Activated effector memory CD4-positive, alpha-beta T cell treated with anti-CD3 and anti-CD28 coated beads, Interleukin-2, amount 50 U/mL, for 16 hours (primary cell): ENCODE results near the gene BLVRB.
"Not testable (repeated sequence)": the region's sequence is repeated elsewhere in the genome, so short reads cannot be mapped to it uniquely, and the experiment has no call there.

Experiments
- DNase-seq: peaks from one replicate; pipeline ENCODE4 v3.0.0-alpha.2; 2020

BLVRB gene

DNA sequence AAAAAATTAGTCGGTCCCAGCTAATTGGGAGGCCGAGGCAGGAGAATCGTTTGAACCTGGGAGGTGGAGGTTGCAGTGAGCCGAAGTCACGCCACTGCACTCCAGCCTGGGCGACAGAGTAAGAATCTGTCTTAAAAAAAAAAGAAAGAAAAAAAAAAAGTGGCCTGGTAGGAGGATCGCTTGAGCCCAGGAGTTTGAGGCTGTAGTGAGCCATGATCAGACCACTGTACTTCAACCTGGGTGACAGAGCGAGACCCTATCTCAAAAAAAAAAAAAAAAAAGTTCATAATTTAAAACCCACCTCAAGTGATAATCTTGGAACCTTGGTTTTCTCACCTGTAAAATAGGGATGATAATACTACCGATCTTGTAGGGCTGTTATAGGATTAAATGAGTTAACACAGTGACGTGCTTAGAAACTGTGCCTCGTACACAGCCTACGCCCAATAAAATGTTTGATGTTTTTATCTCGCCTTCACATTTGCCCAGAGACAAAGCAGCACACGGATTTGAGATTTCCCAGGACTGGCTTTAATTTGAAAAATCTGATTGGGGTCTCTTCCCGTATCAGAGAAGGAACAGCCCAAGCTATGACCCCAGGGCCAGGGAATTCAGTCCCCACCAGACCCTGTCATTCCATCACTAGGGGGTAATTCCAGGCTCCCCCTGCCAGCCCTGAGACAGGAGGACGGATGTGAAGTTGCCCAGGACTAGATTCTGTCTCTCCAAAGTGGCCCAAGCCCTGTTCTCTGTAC is 43.4 kb downstream of the BLVRB start:
- DNase-seq = no peak

DNA sequence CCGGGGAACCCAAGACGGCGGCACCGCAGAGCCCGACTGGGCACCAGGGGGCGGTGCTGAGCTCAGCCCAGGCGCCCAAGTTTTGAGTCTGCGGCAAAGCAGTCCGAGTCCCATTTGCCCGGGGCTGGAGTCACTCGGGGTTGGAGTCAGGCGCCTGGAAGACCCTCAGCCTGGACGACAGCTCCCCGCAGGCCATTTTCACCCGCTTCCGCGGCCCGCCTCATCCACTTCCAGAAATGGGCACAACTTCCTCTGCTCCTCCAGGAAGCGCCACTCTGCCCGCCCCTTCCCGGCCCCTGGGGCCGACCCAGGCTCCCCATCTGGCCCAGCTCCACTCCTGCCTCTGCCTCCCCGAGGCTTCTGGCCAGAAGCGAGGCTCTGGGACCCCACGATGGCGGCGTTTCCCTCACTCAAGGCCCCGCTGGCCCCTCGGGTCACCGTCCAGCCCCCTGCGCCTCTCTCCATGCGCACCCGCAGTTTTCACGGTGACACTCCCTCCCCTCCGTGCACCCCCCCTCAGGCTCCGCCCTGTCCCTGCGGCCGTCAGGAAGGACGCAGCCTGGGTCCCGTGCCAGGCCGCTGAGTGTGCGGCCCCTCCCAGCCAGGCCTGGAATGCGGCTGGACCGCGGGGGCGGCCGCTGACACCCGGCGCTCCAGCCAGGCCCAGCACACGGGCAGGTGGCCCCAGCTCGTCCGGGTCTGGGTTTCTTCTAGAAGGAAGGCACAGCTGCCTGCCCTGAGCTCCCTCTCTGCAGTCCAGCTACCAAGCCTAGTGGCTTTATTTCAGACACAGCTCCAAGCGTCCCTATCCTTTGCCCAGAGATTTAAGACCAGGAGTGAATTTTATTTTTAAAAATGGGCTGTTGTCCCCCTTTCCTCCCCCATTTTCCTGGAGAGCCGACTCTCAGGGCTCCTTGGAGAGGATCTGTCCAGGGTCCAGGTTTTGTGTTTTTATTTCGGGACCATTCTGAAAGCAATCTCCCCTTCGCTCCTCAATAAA is 44.5 kb downstream of the BLVRB start:
- DNase-seq = peak; percentile 90

DNA sequence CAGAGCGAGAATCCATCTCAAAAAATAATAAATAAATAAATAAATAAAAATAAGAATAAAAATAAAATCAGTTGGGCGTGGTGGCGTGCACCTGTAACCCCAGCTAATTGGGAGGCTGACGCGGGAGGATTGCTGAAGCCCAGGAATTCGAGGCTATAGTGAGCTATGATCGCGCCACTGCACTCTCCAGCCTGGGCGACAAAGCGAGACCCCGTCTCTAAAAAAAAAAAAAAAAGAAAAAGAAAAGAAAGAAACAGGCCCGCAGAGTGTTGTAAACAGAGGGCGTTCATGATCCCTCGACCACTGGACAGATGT is 45.1 kb downstream of the BLVRB start:
- no peak for DNase-seq

DNA sequence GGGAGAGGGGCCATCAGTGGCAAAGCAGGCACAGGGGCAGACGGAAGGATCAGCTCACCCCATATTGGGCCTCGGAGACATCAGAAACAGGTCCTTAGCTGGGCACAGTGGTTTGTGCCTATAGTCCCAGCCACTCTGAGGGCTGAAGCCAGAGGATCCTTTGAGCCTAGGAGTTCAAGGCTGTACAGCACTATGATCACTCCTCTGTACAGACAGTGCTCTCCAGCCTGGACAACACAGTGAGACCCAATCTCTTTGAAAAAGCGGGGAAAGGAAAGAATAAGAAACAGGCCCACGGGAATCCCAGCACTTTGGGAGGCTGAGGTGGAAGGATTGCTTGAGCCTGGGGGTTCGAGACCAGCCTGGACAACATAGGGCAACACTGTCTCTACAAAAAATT is 45.8 kb downstream of the BLVRB start:
- DNase-seq = no peak

DNA sequence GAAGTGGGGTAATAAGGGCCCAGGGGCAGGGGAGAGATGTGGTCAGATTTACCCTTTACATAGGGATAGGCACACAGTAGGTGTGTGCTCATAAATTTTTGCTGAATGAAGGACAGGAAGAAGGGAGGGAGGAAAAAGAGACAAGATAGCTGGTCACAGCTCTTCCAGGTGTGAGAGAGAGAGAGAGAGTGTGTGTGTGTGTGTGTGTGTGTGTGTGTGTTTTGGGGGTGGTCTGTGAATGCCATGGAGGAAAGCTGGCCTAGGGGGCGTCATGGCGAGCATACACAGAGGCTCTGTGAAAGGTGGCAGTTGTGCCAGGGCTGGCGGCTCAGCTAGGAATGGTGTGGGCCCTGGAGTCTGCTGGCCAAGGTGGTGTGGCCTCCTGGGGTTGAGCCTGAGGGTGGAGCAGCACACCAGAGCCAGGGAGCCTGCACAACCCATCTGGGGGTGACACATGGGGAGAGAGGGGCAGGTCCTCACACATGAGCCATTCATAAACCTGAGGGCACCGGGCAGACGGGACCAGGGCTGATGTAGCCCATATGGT is 46.4 kb downstream of the BLVRB start:
- DNase-seq = no peak

DNA sequence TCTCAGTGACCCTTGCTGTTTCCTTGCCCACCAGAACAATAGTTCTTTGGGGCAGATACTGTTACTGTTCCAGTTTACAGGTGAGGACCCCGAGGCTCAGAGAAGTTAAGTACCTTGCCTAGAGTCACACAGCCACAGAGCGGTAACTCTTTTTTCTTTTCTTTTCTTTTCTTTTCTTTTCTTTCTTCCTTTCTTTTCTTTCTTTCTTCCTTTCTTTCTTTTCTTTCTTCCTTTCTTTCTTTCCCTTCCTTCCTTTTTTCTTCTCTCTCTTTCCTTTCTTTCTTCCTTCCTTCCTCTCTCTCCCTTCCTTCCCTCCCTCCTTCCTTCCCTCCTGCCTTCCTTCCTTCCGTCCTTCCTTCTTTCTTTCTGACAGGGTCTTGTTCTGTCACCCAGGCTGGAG is 47.5 kb downstream of the BLVRB start:
- DNase-seq = no peak

DNA sequence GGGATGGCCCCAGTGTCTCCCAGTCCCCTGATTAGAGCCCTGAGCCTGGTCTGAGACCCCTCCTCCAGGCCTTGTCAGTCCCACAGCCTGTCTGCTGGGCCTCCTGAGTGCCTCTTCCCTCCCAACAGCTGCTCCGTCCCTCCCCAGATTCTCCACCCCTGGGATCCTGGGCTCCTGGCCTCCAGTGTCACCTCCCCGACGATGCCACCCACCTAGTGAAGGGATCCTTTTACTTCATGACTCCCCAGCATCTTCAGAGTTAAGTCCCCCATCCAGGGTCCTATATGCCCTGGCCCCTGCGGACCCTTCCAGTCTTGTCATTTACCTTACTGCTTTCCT is 47.9 kb downstream of the BLVRB start:
- no peak for DNase-seq

DNA sequence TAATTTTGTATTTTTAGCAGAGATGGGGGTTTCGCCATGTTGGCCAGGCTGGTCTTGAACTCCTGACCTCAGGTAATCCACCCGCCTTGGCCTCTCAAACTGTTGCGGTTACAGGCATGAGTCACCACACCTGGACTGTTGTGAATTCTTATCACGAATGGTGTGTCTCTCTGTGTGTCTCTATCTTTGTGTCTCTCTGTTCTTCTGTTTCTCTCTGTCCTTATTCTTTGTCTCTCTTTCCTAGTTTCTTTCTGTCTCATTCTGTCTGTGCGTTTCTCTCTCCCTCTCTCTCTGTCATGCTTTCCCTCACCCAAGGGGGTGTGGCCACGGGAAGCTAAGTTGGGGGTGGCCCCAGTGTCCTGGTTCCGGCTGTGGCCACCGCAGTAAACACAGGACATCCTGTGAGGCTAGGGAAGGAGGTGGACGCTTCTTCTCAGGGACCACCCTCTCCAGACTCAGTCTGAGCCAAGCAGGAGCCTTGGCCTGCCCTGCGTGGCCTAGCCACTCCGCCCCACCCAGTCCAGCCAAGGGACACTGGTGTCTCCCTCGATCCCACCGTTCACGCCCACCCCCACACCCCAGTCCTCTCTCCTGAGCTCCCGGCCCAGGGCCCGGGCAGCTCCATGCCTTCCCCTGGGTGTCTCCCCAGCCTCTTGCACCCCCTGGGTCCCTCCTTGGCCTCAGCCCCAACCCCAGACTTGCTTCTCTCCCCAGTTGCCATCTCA is 48.5 kb downstream of the BLVRB start:
- no peak for DNase-seq

DNA sequence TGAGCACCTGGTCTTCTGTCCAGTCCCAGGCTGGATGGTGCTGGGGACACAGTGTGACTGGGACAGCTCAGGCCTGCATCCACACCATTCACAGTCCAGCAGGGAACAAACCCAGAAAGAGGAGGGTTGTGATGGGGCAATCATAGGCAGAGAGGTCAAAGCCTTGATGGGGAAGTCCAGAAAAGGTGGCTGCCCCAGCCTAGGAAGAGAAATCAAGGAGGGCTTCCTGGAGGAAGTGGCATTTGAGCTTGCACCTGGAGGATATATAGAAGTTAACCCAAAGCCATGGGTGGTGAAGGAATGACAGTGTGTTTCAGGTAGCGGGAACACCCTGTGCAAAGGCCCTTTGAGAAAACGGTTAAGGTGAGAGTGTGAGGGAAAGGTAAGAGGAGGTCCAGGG is 49.8 kb downstream of the BLVRB start:
- DNase-seq = no peak

DNA sequence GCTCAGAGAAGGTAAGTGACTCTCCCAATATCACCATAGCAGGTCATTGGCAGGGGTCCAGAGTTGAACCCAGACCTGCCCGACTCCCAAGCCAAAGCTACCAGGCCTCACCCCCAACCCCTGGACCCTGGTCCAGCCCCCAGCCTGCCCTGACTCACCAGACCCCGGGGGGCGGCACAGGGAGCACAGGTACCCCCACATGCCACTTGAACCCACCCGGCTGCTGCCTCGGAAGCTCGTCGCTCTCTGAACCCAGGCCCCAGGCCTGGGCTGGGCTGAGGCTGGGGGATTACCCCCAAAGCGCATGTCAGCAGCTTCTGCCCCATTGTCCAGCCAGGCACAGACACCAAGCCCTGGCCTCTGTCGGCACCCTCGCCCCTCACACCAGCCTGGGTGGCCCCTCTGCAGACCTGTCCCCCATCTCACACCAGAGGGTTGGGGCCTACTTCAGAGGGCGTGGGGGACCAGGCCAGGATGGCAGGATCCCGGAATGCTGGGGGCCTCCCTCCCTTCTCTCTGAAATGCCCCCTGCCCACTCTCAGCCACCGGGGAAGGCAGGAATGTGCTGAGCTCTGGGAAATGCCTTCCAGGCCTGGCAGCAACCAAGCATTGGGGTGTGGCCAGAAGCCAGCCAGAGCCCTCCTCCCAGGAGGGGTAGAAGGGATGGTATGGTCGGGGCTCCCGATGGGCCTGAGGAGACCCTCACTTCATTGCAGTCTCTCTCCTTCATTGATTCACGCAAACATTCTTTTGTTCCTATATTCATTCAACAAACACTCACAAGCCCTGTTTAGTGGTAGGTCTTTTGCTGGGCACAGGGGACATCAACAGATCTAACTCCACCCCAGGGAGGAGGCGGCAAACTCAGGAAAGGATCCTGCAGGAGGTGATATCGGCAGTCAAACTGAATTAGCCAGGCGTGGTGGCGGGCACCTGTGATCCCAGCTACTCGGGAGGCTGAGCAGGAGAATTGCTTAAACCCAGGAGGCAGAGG is 50.7 kb downstream of the BLVRB start:
- no peak for DNase-seq

DNA sequence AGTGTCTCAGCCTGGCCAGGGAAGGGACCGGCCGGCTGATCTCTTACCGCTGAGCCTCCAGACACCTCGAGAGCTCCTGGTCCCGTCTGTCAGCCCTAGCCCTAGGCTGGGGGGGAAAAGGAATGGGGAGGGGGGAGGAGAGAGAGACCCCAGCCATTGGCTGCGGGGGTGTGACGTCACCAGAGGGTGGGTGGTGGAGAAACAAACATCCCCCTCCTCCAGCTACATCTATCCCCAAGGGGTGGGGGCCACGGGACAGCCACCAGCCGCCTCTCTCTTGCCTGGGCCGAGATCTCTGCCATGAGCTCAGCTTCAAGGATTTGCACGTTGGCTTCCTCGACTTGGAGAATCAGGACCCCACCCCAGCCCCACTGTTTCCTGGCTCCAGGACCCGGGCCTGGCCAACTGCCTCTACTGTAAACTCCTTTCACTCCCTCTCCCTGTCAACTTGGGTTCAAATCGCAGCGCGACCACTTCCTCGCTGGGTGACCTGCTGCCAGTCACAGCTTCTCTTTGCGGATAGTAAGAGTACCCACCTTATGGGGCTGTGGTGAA is 52.2 kb downstream of the BLVRB start, which contains the start of gene PRX:
PRX (minus strand) TSS at position 88 of the 555 bp plus-strand sequence. CDS start 5,446 bp downstream, outside the sequence.
- no peak for DNase-seq

DNA sequence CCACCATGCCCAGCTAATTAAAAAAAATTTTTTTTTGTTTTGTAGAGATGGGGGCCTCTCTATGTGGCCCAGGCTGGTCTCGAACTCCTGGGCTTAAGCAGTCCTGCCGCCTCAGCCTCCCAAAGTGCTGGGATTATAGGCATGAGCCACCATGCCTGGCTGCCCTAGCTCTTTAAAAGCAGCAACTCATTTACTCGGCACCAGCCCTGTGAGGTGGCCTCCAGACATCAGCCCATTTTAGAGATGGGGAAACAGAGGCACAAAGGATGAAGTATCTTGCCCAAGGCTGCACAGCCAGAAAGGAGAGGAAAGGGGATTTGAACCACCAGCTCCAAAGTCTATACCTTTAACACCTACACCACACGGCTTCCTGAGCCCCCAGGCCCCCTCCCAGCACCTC is 52.7 kb downstream of the BLVRB start:
- DNase-seq = no peak

DNA sequence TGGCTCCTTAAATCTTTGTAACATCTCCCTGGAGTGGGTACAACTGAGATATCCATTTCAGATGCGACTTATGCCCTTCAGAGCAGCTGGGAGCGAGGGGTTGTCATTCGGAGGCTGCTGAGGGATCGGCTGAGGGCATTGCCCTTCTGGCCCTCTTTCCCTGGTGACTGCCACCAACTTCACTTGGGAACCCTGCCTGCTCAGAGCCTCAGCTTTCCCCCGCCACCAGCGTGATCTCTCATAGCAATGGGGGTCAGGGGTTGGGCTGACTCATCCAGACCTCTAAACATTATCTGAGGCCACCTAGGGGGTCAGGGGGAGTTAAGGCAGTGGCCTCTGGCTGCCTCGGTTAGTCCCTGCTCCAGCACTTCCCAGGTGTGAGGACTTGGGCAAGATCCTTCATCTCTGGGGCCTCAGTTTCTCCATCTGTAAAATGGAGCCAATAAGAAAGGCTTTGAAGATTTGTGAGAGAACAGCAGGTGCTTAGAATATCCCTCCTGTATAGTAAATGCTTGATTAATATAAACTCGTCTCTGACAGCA is 53.5 kb downstream of the BLVRB start:
- no peak for DNase-seq

DNA sequence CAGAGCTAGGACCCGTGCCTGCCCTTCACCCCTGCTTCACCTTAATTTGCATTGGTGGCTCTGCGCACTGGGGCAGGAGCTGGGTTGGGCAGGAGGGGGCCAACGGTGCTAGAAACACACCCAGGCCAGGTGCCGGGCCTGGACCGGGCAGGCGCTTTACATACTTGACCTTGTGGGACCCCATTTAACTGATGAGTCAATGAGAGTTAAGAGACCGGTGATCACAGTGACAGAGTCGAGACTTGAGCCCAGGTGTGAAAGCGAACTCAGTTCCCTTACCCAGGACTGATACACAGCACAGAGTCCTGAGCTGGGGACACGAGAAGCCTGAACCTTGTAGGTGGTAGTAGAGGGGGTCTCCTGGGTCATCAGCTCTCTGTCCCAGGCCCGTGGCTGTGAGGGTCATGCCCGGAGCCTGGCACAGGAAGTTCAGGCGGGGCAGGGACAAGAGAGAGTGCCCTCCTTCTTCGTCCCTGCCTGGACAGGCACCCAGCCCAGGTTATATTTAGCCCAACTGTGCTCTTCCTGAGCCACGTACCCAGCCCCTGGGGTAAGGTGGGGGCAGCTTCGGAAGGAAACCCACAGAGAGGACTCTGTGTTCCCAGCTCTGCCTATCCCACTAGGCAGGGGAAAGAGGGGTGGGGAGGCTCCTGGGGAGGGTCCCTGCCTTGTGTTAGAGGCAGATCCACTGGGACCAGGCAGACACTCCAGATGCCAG is 54.3 kb downstream of the BLVRB start:
- no peak for DNase-seq

DNA sequence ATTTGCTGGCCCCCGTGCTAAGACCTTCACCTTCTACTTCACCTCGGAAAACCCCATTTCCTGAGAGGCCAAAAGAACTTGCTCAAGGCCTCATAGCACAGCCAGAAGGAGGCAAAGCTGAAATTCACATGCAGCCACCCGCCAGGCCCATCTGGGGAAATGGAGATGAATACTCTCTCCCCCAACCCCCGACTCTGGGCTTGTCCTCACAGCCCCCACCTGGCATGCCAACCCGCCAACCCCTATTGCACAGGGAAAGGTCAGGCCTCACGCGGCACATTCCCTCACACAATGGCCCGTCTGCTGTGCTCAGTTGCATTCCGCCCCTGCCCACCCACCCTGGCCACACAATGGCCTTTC is 55.5 kb downstream of the BLVRB start:
- no peak for DNase-seq

DNA sequence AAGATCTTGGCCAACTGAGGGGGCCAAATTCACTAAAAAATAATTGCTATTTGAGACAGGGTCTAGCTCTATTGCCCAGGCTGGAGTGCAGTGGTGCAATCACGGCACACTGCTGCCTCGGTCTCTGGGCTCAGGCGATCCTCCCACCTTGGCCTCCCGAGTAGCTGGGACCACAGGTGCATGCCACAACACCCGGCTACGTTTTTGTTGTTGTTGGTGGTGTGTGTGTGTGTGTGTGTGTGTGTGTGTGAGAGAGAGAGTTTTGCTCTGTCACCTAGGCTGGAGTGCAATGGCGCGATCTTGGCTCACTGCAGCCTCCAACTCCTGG is 57.0 kb downstream of the BLVRB start:
- DNase-seq = not testable (repeated sequence)

DNA sequence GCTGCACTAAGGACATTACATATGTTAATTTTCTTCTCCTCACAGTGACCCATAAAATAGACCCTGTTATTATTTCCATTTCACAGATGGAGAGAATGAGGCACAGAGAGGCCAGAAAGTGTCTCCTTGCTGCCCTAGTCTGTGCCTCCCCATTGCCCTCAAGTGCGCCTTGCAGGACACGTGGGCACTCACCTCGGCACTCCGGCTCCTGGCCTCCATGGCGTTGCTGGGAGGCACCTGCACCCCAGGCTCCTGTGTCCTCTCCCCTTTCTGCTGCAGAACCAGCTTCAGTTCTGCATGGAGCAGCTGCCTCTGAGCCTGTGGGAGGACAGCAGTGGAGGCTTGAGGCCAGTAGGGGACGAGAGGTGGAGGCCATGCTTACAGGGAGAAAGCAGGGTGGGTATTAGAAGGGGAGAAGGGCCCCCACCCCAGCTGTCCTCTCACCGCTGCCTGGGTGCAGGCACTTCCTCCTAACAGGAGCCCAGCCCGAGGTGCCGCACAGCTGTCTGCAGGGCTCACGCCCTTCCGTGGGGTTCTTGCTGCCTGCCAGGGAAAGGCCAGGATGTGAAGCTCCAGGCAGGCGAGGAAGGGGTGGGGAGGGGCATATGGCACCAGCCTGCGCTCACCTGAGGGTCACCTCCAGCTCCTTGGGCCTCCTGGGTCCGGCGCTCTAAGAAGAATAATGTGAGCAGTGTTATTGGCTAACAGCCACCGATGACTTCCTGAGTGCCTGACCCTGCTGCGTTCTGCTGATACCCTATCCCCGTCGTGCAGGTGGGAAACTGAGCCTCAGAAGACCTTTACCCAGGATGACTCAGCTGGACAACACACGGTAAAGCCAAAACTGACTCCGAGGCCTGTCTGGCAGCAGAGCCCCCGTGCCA is 57.6 kb downstream of the BLVRB start:
- no peak for DNase-seq

DNA sequence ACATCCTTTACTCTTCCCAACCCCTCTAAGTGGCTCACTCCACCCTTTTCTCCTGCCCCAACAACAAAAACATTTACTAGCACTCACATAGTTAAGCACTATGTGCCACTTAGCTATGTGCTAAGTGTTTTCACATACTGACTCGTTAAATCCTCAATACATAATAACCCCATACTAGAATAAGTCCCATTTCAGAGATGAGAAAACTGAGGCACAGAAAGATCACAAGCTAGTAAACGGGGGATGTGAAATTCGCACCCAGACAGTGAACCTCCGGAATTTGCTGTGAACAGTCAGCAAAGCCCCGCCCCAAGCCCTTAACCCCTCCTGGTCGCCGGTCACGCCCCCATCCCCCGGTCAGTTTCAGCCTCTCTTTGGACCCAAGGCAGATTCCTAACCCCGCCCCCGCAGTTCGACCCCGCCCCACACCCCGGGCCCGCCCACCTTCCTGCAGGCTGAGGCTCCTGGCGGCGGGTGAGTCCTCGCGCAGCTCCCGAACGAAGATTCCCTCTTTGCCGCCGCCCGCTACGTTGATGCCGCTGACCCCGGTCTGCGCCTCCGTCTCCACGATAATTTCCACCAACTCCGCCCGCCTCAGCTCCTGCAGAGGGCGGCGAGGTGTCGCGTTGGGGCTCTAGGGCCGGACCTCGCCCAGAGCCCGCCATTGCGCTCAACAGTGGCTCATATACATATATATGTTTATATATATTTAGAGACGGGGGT is 62.1 kb downstream of the BLVRB start:
- DNase-seq = peak; percentile 89

DNA sequence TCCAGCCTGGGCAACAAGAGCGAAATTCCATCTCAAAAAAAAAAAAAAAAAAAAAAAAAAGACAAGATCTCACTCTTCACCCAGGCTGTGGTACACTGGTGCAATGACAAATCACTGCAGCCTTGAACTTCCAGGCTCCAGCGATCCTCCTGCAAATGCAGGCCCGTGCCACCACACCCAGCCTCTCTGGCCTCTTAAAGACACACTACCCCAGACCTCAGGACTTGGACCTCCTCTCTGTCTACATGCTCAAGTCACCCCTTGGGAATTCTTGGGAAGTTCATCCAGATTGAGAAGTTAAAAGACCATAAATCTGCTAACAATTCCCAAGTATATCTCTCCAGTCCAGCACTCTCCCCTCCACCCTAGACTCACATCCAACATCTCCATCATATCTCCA is 65.0 kb downstream of the BLVRB start:
- no peak for DNase-seq
